Type B pancreatic cell (in vitro differentiated cells): Measurements from ENCODE around the gene KTN1. TPM values are rescaled to one million over a fixed set of nuclear protein-coding genes. Genes with fewer than 3 reads are reported as not detected.

Experiments used
- DNase-seq: peaks from one replicate; pipeline ENCODE4 v3.0.0; 2021; ENCODE audit warnings: mixed read lengths; ENCODE audit not compliant: unreplicated experiment; ENCODE audit errors: extremely low spot score
- H3K27ac Mint-ChIP-seq: 2 replicates; pipeline ENCODE4 v1.8.0; 2021; ENCODE audit warnings: mild to moderate bottlenecking, mixed read lengths
- H3K27me3 Mint-ChIP-seq: 2 replicates; pipeline ENCODE4 v1.8.0; 2021; ENCODE audit warnings: mixed read lengths
- H3K36me3 Mint-ChIP-seq: 2 replicates; pipeline ENCODE4 v1.8.0; 2021; ENCODE audit warnings: mixed read lengths
- H3K4me1 Mint-ChIP-seq: one replicate; pipeline ENCODE4 v1.8.0; 2021; ENCODE audit warnings: mixed read lengths; ENCODE audit not compliant: unreplicated experiment
- H3K4me3 Mint-ChIP-seq: 2 replicates; pipeline ENCODE4 v1.8.0; 2021; ENCODE audit warnings: mild to moderate bottlenecking, mixed read lengths
- H3K9me3 Mint-ChIP-seq: 2 replicates; pipeline ENCODE4 v1.8.0; 2021; ENCODE audit warnings: mixed read lengths
- CTCF ChIP-seq: fragments of 200-600 bp; sonication (generic); conservative IDR thresholded peaks from 2 replicates; pipeline ENCODE4 v1.5.0; 2021; ENCODE audit warnings: antibody characterized with exemption, mild to moderate bottlenecking
- total RNA-seq: library from RNA; stranded (reverse); gene quantifications from 2 replicates; pipeline ENCODE4 v1.2.1, GENCODE V29; 2021; ENCODE audit warnings: low replicate concordance

The KTN1 gene
- total RNA-seq, 1 donor from 2014 or later = 105 TPM

DNA sequence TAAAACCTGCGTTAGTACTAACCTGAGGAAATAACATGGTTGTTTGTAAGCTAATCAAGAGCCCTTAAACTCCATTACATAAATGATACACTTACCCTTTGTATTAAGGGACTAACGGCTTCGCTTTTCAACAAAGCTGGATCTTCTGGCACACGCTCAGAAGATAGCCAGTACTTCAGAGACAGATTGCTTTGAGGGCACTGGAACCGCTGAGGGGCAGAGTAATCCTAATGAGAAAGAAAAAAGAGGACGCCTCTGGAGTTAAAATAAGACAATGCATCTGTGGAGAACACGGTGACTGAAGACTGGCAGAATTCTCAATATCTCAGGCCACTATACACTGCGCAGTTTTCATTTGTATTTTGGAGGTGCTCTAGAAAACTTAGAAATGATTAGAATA, 1.5 kb upstream of the KTN1 start:
- Mint-ChIP-seq H3K36me3 (no peaks in the 10 kb centered on the region), H3K9me3 (no peaks in the 10 kb centered on the region), H3K4me3 (peak overlapping the region; percentile 98), H3K27ac (peak overlapping the region; percentile 94), H3K4me1 (peaks cover 24% of the 10 kb centered on the region), H3K27me3 (no peaks in the 10 kb centered on the region)
- no peak for DNase-seq
- no peak for TF ChIP-seq CTCF

DNA sequence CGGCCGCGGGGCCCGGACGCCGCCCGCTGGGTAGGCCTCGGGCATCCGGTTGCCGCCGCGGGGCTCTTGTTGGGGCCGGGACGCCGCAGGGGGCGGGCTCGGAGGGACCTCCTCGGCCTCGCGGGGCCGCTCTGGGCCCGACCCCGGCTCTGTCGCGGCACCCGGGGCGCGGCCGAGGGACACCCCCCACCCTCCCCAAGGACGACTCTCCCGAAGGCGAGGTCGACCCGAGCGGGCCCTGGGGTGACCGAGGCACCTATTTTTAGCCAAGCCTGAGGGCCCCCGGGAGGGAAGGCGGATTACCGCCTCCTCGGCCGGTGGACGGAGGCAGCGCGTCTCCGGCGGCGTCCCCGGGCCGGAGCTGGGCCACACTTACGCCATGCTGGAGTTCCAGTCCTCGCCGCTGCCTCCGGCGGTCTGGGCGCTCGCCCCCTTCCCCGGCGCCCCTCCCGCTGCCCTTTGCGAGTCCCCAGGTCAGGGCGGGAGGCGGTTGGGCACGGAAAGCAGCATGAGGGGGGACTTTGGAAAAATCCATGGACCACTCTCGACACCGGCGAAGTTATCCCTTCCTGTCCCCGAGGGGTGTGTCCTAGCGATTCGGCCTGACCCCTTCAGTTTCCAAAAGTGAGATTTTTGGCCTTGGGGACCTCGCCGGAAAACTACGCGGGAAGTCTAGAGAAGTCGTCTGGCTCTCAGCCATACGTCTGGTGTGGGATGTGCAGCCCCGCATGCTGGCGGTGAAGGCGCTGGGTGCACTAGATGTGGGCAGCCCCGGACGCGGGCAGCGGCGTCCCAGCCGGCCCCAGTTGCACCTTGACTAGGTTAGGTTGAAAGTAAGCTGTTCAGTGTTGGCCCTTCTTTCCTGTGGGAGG, 699 bp downstream of the KTN1 start:
- peak; percentile 73 for DNase-seq
- Mint-ChIP-seq H3K27me3 (no peaks in the 10 kb centered on the region), H3K36me3 (no peaks in the 10 kb centered on the region), H3K4me1 (peaks cover 24% of the 10 kb centered on the region), H3K9me3 (no peaks in the 10 kb centered on the region), H3K4me3 (peak overlapping the region; percentile 83), H3K27ac (peak overlapping the region; percentile 67)
- TF ChIP-seq CTCF = peak; percentile 54

DNA sequence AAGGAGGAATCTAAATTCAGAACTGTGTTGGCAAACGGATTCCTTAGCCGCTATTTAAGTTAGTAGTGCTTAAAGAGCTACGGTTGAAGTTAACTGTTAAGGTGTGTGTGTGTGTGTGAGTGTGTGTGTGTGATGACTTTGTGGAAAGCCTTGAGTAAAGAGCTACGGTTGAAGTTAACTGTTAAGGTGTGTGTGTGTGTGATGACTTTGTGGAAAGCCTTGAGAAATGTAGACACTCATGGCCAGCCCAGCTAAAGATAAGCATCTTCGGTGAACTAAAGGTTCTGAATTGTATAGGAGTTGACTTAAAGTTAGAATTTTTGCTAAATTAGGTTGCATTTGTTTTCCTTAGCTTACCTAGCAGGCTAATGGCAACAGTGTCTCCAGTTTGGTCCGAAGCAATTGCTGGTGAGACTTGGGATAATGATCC, 1.4 kb downstream of the KTN1 start:
- H3K9me3 Mint-ChIP-seq = no peaks in the 10 kb centered on the region
- no peaks in the 10 kb centered on the region for H3K36me3 Mint-ChIP-seq
- peak overlapping the region; percentile 83 for H3K4me3 Mint-ChIP-seq
- no peak for TF ChIP-seq CTCF
- H3K27ac Mint-ChIP-seq = peak overlapping the region; percentile 67
- H3K27me3 Mint-ChIP-seq = no peaks in the 10 kb centered on the region
- H3K4me1 Mint-ChIP-seq = peaks cover 31% of the 10 kb centered on the region
- no peak for DNase-seq

DNA sequence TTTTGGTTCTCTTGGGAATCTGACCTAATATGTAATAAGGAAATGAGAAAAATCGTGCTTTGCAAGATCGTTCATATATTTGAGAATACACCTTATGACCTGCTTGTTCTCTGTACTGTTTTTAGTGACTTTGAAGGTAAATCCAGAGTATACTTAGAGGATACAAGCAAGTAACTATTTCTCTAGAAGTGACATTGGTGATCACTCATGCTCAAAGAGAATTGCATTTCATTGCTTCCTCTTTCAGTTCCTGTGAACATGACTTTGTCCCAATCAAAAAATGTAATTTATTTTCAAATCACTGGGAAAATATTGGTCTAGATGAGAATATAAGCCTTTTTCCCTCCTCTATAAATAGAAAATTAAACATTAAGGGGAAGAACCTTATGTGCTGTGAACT, 2.7 kb downstream of the KTN1 start:
- peak overlapping the region; percentile 54 for H3K4me3 Mint-ChIP-seq
- H3K9me3 Mint-ChIP-seq = no peaks in the 10 kb centered on the region
- no peaks in the 10 kb centered on the region for H3K27me3 Mint-ChIP-seq
- H3K4me1 Mint-ChIP-seq = peaks cover 41% of the 10 kb centered on the region
- no peaks in the 10 kb centered on the region for H3K36me3 Mint-ChIP-seq
- no peak for TF ChIP-seq CTCF
- H3K27ac Mint-ChIP-seq = no peak overlapping the region
- DNase-seq = no peak

GRCh38 chr14:55583942-55584468, 4.0 kb downstream of the KTN1 start:
- Mint-ChIP-seq H3K4me3 (no peak overlapping the region), H3K4me1 (peaks cover 35% of the 10 kb centered on the region), H3K27me3 (no peaks in the 10 kb centered on the region), H3K36me3 (no peaks in the 10 kb centered on the region), H3K27ac (no peak overlapping the region), H3K9me3 (no peaks in the 10 kb centered on the region)
- no peak for DNase-seq
- TF ChIP-seq CTCF = no peak
